GM21515 (cell line): ENCODE data around the gene TMEM150B.
A peak's percentile ranks its signal among the peaks of the same experiment; 100 is the strongest.

Experiments used
- ATAC-seq: cut with Tn5 transposase; IDR thresholded peaks from one replicate; pipeline ENCODE4 v1.9.1; 2021; ENCODE audit not compliant: unreplicated experiment

TMEM150B gene

DNA sequence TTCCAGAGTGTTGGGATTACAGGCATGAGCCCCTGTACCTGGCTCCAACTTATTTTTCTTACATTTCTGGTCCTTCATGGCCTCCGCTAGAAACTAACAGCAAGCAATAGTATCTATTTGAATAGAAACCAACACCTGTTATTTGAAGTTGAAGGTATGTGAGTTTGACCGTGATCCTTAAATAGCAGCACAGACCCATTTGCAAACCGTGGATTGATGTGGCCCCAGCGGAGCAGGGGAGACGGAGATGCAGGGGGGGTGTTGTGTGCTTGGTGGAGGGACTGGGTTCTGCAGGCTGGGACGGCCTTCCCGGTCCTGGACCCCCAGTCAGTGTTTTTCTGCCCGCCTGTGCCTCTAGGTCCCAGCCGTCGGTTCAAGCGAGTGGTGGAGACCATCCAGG, 16.9 kb downstream of the TMEM150B start:
- ATAC-seq, result no peak

DNA sequence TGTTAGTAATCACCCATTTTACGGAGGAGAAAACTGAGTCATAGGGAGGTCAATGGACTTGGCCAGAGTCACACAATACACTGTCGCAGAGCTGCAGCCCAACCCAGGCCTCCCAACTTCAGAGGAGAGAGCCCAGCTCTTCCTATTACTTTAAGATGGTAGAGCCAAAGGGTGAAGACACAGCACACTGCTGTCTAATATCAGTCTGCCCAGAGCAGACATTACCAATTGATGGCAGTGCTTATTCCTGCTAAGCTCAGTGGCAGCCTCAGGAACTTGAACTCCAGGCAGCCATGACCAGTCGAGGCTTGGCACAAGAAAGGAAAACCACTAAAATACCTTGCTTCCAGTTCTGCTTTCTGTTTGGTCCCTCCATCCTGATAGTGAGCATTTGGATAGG, 18.4 kb downstream of the TMEM150B start:
- no peak for ATAC-seq

DNA sequence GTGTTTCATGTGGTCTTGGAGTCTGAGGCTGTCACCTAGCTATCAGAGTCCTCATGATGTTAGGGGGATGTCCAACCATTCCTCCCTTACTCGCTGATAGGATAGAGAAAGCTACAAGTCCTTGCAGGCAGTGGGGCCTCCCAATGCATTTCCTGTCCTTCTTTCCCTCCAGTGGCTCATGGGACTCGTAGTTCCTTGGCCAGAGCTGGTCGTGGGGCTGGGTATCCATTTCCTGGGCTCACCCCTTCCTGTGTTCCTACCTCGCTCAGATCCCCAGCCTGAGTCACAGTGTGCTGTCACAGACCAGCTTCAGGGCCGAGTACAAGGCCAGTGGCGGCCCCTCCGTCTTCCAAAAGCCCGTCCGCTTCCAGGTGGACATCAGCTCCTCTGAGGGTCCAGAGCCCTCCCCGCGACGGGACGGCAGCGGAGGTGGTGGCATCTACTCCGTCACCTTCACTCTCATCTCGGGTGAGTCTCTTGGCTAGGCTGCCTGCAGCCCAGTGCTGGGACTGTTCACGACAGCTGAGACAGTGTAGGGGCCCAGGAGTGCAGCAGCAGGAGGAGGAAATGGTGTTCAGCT, 19.1 kb downstream of the TMEM150B start:
- ATAC-seq, result no peak

DNA sequence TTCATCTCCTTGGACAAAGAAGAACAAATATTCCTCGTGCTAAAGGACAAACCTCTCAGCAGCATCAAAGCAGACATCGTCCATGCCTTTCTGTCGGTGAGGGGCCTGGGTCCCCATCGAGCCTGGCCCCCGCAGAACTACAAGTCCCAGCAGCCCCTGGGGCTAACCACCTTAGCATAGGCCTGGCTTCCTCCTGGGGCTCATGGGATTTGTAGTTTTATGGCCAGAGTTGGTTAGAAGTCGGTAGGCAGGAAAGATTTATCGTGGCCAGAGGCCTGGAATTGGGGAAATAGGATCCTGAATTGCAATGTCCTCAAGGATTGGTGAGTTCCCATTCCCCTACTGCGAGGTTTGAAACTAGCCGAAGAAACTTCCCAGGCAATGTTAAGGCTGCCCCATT, 19.6 kb downstream of the TMEM150B start:
- no peak for ATAC-seq

DNA sequence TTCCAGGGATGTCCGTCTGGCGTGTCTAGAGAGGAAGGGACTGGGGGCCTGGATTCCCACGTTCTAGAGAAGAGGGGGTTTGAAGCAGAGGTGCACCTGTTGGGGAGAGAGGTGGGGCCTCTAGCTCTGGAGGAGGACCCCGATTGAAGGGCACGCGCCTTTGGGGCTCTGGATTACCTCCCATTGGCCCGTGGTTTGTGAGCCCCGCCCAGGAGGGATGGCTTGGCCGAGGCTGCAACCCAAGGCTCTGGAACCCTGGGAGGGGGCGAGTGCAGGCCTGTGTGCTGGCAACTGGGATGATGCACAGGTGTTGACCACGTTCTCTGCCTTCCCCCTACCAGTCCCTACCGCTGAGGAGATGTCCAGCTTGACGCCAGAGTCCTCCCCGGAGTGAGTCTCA, 20.2 kb downstream of the TMEM150B start:
- ATAC-seq, result no peak

DNA sequence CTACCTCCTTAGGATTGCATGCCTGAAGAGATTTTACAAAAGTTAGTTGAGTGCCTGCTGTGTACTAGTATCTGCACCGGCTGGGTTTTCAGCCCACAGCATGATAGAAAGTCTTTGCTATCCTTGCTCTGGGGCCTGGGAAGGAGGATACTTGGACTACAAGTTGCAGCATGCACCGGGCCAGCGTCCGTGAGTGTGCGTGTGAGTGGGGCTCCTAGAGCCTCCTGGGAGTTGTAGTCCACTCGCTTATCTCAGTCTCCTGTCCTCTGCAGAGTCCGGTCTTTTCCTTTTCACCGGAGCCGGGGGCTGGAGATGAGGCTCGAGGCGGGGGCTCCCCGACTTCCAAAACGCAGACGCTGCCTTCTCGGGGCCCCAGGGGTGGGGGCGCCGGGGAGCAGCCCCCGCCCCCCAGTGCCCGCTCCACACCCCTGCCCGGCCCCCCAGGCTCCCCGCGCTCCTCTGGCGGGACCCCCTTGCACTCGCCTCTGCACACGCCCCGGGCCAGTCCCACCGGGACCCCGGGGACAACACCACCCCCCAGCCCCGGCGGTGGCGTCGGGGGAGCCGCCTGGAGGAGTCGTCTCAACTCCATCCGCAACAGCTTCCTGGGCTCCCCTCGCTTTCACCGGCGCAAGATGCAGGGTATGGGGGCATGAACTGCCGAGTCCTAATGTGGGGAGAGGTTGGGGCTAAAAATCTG, 20.7 kb downstream of the TMEM150B start:
- ATAC-seq, result no peak

DNA sequence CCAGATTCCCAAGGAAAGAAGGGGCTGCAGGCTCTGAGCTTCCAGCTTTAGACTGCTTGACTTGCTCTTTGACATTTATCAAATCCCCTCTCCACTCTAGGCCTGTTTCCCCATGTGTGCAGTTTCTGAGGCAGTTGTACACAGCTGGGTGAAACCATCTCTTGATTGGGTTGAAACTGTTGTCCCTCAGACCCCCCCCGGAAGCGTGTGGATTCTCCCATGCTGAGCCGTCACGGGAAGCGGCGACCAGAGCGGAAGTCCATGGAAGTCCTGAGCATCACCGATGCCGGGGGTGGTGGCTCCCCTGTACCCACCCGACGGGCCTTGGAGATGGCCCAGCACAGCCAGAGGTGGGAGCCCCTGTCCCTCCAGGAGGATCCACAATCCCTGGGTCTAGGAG, 21.7 kb downstream of the TMEM150B start:
- ATAC-seq, result no peak

DNA sequence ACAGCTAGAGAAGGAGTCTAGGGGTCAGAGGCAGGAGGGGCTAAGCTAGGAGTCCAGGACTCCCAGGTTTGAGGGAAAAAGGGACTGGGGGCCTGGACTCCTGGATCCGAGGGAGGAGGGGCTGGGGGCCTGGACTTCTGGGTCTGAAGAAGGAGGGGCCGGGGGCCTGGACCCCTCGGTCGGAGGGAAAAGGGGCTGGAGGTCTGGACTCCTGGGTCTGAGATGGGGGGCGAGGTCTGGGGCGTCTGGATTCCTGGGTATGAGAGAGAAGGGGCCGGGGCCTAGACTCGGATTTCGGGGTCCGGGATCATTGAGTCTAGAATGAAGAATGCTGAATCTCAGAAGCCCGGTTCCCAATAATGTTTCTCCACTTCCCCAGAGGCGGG, 22.8 kb downstream of the TMEM150B start:
- no peak for ATAC-seq

DNA sequence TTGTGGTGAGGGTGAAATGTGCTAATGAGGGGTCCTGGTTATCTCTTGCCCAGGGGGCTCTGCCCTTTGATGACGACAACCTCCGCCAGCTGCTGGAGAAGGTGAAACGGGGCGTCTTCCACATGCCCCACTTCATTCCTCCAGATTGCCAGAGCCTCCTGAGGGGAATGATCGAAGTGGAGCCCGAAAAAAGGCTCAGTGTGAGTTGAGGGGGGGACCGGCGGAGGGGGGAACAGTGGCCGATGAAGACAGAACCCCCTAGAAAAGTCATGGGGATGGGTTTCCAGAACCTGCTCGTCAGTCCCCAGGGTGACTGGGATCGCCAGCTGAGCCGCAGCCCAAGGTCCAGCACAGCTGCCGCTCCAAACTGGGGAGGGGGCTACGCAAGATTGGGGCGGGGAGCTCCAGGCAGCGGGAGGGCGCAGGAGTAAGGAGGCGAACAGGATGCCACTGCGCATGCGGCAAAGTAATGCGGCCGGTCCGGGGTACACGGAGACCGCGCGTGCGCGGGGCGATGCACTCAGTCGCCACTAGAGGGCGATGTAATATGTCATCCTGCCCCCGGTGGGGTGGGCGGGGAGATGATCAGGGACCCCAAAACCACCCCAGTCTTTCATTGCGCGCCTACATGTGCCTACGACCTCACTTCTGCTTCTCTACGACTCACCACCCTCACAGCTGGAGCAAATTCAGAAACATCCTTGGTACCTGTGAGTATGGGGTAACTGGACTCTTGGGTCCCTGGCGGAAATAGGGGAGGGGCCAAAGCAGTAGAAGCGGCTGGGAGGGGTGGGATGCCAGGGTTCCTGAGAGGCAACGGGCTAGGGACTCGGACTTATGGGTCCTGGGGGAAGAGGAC, 23.5 kb downstream of the TMEM150B start:
- ATAC-seq, result peak; percentile 74

DNA sequence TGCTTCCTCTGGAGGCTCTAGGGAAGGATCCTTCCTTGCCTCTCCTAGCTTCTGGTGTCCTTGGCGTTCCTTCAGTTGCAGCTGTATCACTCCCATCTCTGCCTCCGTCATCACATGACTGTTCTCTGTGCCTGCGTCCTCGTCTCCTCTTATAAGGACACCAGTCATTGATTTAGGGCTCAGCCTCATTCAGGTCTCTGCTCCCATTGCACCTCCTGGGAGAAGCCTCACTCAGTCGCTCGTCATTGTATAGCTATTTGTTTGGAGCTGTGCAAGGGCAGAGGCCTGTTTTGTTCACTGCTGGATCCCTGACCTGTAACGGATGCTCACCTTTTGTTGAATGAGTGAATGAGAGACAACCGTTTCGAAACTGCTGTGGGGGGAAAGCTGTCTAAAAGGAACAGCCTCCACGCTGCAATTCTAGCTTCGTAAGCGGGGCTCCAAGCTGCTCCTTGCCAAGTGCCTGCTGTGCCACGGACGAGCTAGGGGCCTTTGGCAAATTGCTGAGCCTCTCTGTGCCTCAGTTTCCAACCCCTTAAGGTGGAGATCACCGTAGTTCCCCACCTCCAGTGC, 24.2 kb downstream of the TMEM150B start:
- ATAC-seq, result no peak

DNA sequence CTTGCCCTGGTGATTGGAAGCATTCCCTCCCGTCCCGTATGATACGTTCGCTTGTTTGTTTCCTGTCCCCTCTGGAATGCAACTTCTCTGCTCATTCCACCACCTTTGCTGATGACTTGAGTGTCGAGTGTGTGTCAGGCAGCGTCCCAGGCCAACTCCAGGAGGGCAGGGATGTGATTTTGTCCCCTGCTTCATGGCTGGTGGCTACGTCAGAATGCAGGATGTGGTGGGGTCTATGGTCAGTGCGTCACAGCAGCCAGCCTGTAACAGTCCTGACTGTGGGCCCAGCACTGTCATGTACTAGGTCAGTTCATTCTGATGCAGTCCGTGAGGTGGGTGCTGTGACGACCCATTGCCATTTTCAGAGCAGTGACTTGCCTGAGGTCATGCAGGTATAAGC, 25.1 kb downstream of the TMEM150B start:
- ATAC-seq, result no peak

DNA sequence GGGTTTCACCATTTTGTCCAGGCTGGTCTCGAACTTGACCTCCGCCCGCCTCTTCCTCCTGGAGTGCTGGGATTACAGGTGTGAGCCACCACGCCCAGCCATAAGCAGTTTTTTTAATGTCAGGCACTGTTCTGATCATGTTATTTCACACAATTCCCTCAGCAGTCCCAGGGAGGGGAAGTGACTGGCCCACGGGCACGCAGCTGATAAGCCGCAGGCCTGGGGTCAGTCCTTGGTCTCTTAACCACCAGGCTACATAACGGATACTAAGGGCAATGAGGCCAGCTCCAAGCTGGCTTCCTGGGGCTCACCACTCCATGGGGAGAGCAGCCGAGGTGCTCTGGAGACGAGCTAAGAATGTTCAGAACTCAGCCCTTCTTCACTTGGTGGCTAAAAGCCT, 27.9 kb downstream of the TMEM150B start:
- no peak for ATAC-seq

DNA sequence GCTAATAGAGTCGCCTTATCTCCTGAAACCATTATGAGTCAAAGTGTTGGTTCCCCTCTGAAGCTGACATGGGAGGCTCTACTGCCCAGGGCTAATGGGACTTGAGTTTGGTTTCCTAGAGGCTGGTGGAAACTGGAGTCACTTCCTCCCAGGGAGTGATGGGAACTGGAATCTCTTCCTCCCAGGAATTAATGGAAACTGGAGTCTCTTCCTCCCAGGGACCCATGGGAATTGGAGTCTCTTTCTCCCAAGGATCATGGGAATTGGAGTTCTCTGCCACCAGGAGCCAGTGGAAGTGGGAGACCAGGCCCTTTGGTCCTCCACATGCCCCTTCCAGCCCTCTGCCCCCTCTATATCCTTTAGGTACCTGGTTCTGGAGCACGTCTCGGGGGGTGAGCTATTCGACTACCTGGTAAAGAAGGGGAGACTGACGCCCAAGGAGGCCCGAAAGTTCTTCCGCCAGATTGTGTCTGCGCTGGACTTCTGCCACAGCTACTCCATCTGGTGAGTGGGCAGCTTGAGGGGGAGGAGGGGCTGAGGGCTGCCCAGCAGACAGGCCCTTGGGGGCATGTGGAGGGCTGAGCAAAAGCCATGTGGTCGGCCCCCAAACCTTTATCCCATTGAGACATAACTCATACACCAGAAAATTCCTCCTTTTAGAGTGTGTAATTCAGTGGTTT, 35.9 kb downstream of the TMEM150B start:
- ATAC-seq, result no peak

DNA sequence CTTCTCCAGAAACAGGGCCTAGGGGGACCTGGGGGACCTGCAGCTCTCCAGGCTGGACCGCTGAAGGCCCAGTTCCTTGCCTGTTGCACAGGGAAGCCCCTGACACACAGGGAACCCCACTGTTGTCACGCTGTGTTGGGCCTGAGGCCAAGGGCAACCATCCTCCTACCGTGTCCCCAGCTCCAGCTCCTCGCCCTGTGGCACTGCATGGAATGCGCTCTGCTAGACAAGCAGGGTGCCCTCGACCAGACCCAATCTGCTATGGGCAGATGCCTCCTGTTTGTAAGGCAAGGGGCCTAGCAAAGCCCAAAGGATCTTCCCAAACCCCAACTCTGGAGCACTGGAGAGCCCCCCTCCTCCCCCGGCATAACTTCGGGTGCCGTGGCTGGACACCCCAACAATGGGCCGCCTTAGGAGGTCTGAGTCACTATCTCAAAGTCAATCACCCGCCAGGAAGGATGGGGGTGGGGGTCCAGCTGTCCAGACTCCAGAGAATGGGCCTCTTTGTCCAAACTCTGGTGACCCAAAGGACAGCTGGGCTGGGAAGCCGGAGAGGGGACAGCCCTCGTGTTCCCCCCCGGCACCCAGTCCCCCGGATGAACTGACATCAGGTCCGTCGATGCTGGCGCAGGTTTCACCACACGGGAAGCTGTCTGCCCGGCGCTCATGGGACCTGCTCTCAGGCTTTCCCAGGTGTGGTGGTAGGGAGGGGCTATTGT, 37.6 kb downstream of the TMEM150B start:
- ATAC-seq, result no peak

DNA sequence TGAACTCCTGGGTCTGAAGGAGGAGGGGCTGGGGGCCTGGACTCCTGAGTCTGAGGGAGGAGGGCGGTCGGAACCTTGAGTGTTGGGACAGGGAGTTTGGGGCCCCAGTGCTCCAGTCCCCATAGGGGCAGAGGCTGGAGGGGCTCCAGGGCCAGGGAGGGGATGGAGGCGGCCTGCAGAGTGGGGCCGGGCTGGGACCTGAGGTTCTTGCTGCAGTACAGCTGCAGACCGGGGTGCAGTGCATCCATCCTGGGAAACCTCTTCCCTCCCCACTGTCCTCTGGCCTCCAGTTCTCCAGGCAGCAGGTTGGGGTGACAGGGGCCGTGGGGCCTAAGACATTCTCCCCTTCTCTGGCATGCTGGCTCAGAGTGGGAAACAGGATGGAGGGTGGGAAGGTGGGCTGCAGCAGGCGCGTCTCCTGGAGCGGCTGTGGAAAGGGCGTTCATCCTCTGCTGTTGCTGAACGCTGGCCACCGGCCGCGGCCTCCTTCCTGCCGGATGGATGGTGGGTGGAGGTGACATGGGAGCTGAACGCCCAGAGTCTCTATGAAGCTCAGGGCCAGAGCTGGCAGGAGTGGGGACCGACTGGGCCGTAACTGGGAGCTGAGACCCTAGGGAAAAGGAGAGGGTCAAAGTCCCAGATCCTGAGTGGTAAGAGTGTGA, 39.8 kb downstream of the TMEM150B start:
- ATAC-seq, result no peak

DNA sequence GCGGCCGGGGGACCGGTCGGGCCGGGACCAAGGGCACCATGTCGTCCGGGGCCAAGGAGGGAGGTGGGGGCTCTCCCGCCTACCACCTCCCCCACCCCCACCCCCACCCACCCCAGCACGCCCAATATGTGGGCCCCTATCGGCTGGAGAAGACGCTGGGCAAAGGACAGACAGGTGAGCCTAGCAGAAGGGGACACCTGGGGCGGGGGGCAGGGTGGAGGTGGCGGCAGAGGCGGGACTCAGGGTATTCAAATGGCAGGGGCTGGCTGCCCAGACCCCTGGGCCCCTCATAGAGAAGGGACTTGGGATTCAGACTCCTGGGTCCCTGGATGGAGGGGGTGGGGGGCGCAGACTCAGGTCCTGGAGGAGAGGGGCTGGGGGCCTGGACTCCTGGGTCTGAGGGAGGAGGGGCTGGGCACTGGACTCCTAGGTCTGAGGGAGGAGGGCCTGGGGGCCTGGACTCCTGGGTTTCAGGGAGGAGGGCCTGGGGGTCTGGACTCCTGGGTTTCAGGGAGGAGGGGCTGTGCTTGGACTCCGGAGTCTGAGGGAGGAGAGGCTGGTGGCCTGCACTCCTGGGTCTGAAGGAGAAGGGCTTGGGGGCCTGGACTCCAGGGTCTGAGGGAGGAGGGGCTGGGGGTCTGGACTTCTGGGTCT, 40.6 kb downstream of the TMEM150B start:
- no peak for ATAC-seq

DNA sequence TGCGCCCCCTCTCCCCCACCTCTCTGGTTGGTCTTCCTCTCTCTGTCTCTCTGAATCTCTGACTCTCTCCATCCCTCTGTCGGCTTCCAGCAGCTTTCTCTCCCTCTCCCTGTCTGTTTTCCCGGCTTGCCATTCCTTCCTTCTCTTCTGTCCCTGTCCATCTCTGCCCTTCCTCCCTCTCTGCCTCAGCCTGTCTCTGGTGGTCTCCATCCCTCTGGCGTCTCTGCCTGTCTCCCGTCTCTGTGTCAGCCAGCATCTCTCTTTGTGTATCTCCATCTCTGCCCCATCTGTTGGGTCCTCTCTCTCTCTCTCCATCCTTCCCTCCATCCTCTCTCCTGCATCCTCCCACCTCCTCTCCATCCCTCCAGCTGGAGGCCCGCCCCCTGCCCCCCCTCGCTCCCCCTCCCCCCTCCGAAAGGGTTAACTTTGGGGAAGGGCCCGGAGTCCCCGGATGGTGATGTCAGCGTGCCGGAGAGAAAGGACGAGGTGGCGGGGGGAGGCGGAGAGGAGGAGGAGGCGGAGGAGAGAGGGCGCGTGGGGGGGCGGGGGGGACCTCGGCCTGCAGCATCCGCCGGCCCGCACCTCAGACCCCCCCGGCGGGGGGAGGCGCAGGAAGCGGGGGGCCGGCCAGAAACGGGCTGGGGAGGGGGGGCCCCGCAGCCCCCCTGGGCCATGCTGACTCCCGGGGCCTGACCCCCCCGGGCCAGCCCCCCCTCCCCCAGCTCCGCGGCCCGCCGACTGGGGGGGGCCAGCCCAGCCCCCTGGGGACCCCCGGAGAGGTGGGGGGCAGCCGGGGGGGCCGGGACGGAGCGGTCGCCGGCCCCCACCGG, 41.4 kb downstream of the TMEM150B start, which contains the start of gene BRSK1:
BRSK1 (plus strand) TSS at position 450 of the 830 bp plus-strand sequence. CDS start 446 bp downstream, outside the sequence.
- ATAC-seq, result no peak
